OCI-LY7 (cell line): ENCODE data around the gene PRR30.

Source experiments
- CTCF ChIP-seq: fragments of 200-600 bp; sonication (generic); conservative IDR thresholded peaks from 2 replicates; pipeline ENCODE4 v1.5.1; 2014; ENCODE audit warnings: mild to moderate bottlenecking, antibody characterized with exemption, low read length, moderate library complexity, mixed read lengths
- EZH2phosphoT487 ChIP-seq: fragments of 200-600 bp; sonication (generic); IDR thresholded peaks from 2 replicates; pipeline ENCODE4 v1.6.1; 2018; ENCODE audit warnings: low read depth, borderline replicate concordance, mild to moderate bottlenecking, mixed run types, antibody characterized with exemption, low read length, moderate library complexity, mixed read lengths

- TF ChIP-seq CTCF (peak; percentile 41; the same call in 1 of the 2 replicates), EZH2phosphoT487 (no peak)
Measured at GRCh38 chr2:27174638-27175037, 35.4 kb upstream of the PRR30 start.
